Measurements from ENCODE around the gene TSHZ3.
A peak's percentile ranks its signal among the peaks of the same experiment; 100 is the strongest.

TSHZ3 gene

GRCh38 chr19:31315652-31316051 is 33.6 kb downstream of the TSHZ3 start:
- H3K27ac ChIP-seq: peak overlapping the region; percentile 2; the same call in 1 of the 2 replicates
- TF ChIP-seq CTCF (conservative IDR thresholded peaks at IDR 0.05): no peak

- H3K27ac ChIP-seq: peak overlapping the region; percentile 2; the same call in 1 of the 2 replicates
- peak; percentile 78 for TF ChIP-seq CTCF (conservative IDR thresholded peaks at IDR 0.05)
Measured at GRCh38 chr19:31314849-31315629, 34.2 kb downstream of the TSHZ3 start.

GRCh38 chr19:31314156-31314555 is 35.1 kb downstream of the TSHZ3 start:
- TF ChIP-seq CTCF (conservative IDR thresholded peaks at IDR 0.05): no peak

GRCh38 chr19:31313291-31314030 is 35.8 kb downstream of the TSHZ3 start:
- peak overlapping the region; percentile 27 for H3K27ac ChIP-seq

More at GRCh38 chr19:31314156-31314555, 35.1 kb downstream of the TSHZ3 start:
- no peak overlapping the region; the same call in 1 of the 2 replicates for H3K27ac ChIP-seq

GRCh38 chr19:31312677-31313244 is 36.5 kb downstream of the TSHZ3 start:
- TF ChIP-seq CTCF (conservative IDR thresholded peaks at IDR 0.05): no peak
- H3K27ac ChIP-seq: peak overlapping the region; percentile 27

More at GRCh38 chr19:31313291-31314030, 35.8 kb downstream of the TSHZ3 start:
- no peak for TF ChIP-seq CTCF (conservative IDR thresholded peaks at IDR 0.05)

GRCh38 chr19:31312009-31312676 is 37.1 kb downstream of the TSHZ3 start:
- TF ChIP-seq CTCF (conservative IDR thresholded peaks at IDR 0.05): no peak
- peak overlapping the region; percentile 27 for H3K27ac ChIP-seq
